Measurements from ENCODE around the gene KIF20A.
"Not testable (repeated sequence)": the region's sequence is repeated elsewhere in the genome, so short reads cannot be mapped to it uniquely, and the experiment has no call there.

KIF20A gene

DNA sequence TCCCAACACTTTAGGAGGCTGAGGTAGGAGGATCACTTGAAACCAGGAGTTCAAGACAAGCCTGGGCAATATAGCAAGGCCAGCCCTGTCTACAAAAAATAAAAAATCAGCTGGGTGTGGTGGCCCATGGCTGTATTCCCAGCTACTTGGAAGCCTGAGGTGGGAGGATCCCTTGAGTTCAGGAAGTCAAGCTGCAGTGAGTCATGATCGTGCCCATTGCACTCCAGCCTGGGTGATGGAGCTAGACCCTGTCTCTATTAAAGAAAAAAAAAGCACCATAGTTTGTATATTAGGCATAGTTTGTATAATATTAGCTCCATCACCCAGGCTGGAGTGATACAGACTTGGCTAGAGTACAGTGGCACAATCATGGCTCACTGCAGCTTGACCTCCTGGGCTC, 30.1 kb upstream of the KIF20A start:
- DNase-seq (ENCODE audit: extremely low read depth, low read depth) = peak; percentile 52

DNA sequence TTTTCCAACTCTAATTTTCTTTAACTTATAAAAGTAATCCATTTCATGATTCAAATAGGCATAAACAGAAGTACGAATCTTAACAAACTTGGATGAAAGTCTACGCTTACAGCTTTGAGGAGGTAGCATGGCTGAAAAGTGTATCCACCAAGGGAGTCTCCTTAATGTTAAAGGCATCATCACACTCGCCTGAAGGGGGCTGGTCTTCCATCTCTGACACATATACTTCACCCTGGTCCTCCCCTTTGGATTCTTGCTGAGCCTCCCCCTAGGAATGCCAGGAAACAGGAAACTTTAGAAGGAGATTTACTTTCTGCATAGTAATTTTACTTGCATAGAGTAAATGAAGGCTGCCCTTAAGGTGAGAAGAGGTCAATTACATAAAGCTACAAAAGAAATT, 29.4 kb upstream of the KIF20A start:
- TF ChIP-seq, protein P1, sequence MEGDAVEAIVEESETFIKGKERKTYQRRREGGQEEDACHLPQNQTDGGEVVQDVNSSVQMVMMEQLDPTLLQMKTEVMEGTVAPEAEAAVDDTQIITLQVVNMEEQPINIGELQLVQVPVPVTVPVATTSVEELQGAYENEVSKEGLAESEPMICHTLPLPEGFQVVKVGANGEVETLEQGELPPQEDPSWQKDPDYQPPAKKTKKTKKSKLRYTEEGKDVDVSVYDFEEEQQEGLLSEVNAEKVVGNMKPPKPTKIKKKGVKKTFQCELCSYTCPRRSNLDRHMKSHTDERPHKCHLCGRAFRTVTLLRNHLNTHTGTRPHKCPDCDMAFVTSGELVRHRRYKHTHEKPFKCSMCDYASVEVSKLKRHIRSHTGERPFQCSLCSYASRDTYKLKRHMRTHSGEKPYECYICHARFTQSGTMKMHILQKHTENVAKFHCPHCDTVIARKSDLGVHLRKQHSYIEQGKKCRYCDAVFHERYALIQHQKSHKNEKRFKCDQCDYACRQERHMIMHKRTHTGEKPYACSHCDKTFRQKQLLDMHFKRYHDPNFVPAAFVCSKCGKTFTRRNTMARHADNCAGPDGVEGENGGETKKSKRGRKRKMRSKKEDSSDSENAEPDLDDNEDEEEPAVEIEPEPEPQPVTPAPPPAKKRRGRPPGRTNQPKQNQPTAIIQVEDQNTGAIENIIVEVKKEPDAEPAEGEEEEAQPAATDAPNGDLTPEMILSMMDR (IDR thresholded peaks at IDR 0.05; ENCODE audit: low read depth, low read length) = no peak
- DNase-seq (ENCODE audit: extremely low read depth, low read depth) = no peak

More for the DNA sequence above, 30.1 kb upstream of the KIF20A start:
- TF ChIP-seq, protein P1 (IDR thresholded peaks at IDR 0.05; ENCODE audit: low read depth, low read length) = no peak

DNA sequence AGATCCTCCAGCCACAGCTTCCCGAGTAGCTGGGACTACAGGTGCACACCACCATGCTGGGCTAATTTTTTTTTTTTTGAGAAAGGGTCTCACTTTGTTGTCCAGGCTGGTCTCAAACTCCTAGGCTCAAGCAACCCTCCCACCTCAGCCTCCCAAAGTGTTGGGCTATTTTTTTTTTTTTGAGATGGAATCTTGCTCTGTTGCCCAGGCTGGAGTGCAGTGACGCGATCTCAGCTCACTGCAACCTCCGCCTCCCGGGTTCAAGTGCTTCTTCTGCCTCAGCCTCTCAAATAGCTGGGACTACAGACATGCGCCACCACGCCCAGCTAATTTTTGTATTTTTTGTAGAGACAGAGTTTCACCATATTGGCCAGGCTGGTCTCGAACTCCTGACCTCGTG, 22.9 kb upstream of the KIF20A start:
- not testable (repeated sequence) for DNase-seq (ENCODE audit: extremely low read depth, low read depth)

DNA sequence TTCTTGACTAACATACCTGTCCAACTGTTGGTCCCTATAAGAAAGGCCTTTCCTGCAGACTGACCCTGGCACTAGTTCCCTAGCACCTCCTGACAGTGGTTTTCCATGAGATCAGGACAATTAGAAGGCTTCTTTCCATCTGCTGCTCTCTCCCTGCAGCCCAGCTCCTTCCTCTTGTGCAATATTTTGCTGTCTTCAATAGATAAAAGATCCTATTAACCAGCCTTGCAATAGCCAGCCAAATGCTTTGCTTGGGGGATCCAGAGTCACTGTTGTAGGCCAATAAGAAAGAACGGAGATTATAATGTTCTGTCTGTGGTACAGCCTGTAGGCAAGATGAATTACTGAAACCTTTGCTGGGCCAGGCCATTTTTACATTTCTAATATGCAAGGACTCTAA, 21.3 kb upstream of the KIF20A start:
- TF ChIP-seq, protein P1 (IDR thresholded peaks at IDR 0.05; ENCODE audit: low read depth, low read length) = no peak
- no peak for DNase-seq (ENCODE audit: extremely low read depth, low read depth)

DNA sequence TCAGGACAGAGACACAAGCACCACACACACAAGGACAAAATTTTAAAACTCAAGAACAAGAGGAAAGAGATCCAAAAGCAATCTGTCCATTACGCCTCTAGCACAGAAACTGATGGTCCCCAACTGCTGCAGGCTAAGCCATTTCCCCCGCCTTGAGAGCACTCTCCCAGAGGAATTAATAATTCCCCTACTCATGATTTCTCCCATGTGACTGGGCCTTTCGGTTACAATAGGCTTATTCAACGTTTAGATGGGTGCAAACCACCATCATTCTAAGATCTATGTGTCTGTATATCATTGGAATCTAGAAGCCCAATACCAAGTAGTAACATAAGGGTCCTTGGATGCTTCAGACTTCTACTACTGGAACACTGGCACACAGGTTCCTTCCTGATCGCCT, 19.2 kb upstream of the KIF20A start:
- no peak for DNase-seq (ENCODE audit: extremely low read depth, low read depth)
- TF ChIP-seq, protein P1 (IDR thresholded peaks at IDR 0.05; ENCODE audit: low read depth, low read length) = no peak

DNA sequence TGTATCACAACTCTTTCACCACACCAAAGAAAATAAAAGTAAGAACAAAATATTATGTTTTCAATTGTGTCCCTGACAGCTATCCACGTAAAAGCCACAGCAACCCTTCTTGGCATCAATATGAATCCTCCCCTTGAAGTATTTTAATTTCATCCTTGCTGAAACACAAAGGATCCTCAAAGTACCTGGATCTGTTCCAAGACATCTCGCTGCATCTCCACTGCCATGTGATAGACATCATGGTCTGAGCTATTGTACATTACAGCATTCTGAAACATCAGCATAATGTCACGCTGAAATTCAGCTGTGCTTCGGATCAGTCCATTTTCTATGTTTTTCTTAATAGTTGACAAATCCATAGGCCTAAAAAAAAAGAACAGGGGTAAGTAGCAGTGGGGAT, 18.2 kb upstream of the KIF20A start:
- DNase-seq (ENCODE audit: extremely low read depth, low read depth) = no peak
- TF ChIP-seq, protein P1 (IDR thresholded peaks at IDR 0.05; ENCODE audit: low read depth, low read length) = no peak

DNA sequence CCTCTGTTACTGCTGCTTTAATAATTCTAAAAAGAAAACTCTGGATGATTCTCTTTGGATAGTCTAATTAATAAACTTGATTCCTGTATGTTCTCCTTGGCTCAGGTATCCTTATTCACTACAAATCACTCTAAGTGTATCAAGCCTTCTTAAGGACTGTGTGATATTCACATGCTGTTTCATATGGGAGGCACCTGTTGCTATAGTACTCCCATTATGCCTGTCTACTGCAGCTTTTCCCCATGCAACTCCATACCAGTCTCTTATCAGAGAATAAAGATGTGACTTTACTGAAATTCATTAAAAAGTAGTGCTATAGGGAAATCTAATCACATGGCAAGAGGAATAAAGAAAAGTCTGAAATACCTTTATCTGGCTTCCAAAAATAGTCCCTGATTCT, 15.2 kb upstream of the KIF20A start:
- DNase-seq (ENCODE audit: extremely low read depth, low read depth) = no peak
- TF ChIP-seq, protein P1 (IDR thresholded peaks at IDR 0.05; ENCODE audit: low read depth, low read length) = no peak

DNA sequence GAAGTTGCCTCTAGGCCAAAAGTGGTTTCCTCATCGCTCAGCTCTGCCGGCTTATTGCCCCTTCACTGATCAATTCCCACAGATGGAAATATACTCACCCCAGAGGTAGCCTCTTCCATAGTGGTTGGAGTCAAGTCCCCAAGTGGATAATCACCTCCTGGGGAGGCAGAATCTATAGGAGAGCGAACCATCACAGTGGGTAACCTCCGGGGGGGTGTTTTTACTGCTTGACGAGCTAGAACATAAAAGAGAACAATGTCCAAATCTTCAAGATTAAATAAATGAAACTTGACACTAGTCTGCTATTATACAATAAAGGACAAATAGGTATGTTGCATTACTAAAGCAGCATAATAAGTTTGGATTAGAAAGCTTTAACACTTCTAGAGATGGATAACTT, 9.8 kb upstream of the KIF20A start:
- TF ChIP-seq, protein P1 (IDR thresholded peaks at IDR 0.05; ENCODE audit: low read depth, low read length) = no peak

More for the DNA sequence above, 9.8 kb upstream of the KIF20A start:
- no peak for DNase-seq (ENCODE audit: extremely low read depth, low read depth)
